Activated effector memory CD4-positive, alpha-beta T cell treated with Interleukin-2 at 50 U/mL for 16 hours (primary cell): ENCODE results near the gene CHMP1B.
"Not testable (repeated sequence)": the region's sequence is repeated elsewhere in the genome, so short reads cannot be mapped to it uniquely, and the experiment has no call there.

ENCODE experiments used
- DNase-seq: peaks from one replicate; pipeline ENCODE4 v3.0.0-alpha.2; 2020

The CHMP1B gene

GRCh38 chr18:11872479-11873136 lies 21.4 kb downstream of the CHMP1B start:
- no peak for DNase-seq

GRCh38 chr18:11873670-11874340 lies 22.6 kb downstream of the CHMP1B start:
- DNase-seq, result no peak

- no peak for DNase-seq
Measured at GRCh38 chr18:11874676-11875075, 23.5 kb downstream of the CHMP1B start.

GRCh38 chr18:11877497-11878135 lies 26.4 kb downstream of the CHMP1B start:
- DNase-seq, result no peak

- no peak for DNase-seq
Measured at GRCh38 chr18:11880586-11881304, 29.5 kb downstream of the CHMP1B start.

GRCh38 chr18:11882636-11883035 lies 31.4 kb downstream of the CHMP1B start:
- no peak for DNase-seq

GRCh38 chr18:11883153-11883552 lies 31.9 kb downstream of the CHMP1B start:
- no peak for DNase-seq

GRCh38 chr18:11884396-11885030 lies 33.3 kb downstream of the CHMP1B start:
- DNase-seq, result no peak

GRCh38 chr18:11885278-11885947 lies 34.2 kb downstream of the CHMP1B start:
- no peak for DNase-seq

- DNase-seq, result no peak
Measured at GRCh38 chr18:11886577-11887110, 35.4 kb downstream of the CHMP1B start.

GRCh38 chr18:11887328-11888128 lies 36.3 kb downstream of the CHMP1B start:
- DNase-seq, result no peak

- DNase-seq, result no peak
Measured at GRCh38 chr18:11888726-11889125, 37.5 kb downstream of the CHMP1B start.

- no peak for DNase-seq
Measured at GRCh38 chr18:11889284-11889683, 38.1 kb downstream of the CHMP1B start.

- DNase-seq, result no peak
Measured at GRCh38 chr18:11891737-11892136, 40.5 kb downstream of the CHMP1B start.

GRCh38 chr18:11892438-11892837 lies 41.2 kb downstream of the CHMP1B start:
- DNase-seq, result not testable (repeated sequence)

- DNase-seq, result no peak
Measured at GRCh38 chr18:11897781-11898180, 46.6 kb downstream of the CHMP1B start.

- no peak for DNase-seq
Measured at GRCh38 chr18:11899063-11899462, 47.9 kb downstream of the CHMP1B start.

GRCh38 chr18:11901826-11902438 lies 50.7 kb downstream of the CHMP1B start:
- DNase-seq, result no peak

- DNase-seq, result no peak
Measured at GRCh38 chr18:11902522-11903292, 51.5 kb downstream of the CHMP1B start.
